Activated T-helper 2 cell treated with anti-CD3 and anti-CD28 coated beads, Interferon-gamma antibody, Interleukin-2, Interleukin-4, amounts not matched to agents 10 μg/mL and 5 μg/mL and 100 μg/mL, durations not matched to agents 14 hours and 24 hours and 36 hours (primary cell): ENCODE results near the gene CCNG2. TPM values are rescaled to one million over a fixed set of nuclear protein-coding genes. Genes with fewer than 3 reads are reported as not detected.
A peak's percentile ranks its signal among the peaks of the same experiment; 100 is the strongest.

Experiments used
- DNase-seq: peaks from one replicate; pipeline ENCODE4 v3.0.0; 2021; ENCODE audit warnings: low spot score
- H3K27ac Mint-ChIP-seq: one replicate; pipeline ENCODE4 v1.8.0; 2021; ENCODE audit warnings: mixed read lengths
- H3K27me3 Mint-ChIP-seq: one replicate; pipeline ENCODE4 v1.8.0; 2021; ENCODE audit warnings: low read depth, mixed read lengths
- H3K36me3 Mint-ChIP-seq: one replicate; pipeline ENCODE4 v1.8.0; 2021; ENCODE audit warnings: low read depth, mixed read lengths
- H3K4me1 Mint-ChIP-seq: one replicate; pipeline ENCODE4 v1.8.0; 2021; ENCODE audit warnings: low read depth, mixed read lengths
- H3K4me3 Mint-ChIP-seq: one replicate; pipeline ENCODE4 v1.8.0; 2021; ENCODE audit warnings: low read depth, mild to moderate bottlenecking, moderate library complexity, mixed read lengths
- H3K9me3 Mint-ChIP-seq: one replicate; pipeline ENCODE4 v1.8.0; 2021; ENCODE audit warnings: mixed read lengths
- intact Hi-C: fragments of 100-400 bp; cut with micrococcal nuclease; formaldehyde crosslinking; loops from one replicate; pipeline ENCODE4 v1.15.1; 2023
- total RNA-seq: library from RNA; stranded (reverse); gene quantifications from 2 replicates; pipeline ENCODE4 v1.2.3, GENCODE V29; 2022

Gene CCNG2
- total RNA-seq, 1 donor from 2014 or later = 34.3 TPM

GRCh38 chr4:77201857-77202256, 44.9 kb downstream of the CCNG2 start:
- H3K27me3 Mint-ChIP-seq = peaks cover 17% of the 10 kb centered on the region
- DNase-seq = no peak
- H3K9me3 Mint-ChIP-seq = no peaks in the 10 kb centered on the region
- intact Hi-C loops = loop anchor here (10.0 kb wide), 1 partner anchor 687 kb away; no protein-coding TSS in a partner anchor
- H3K4me1 Mint-ChIP-seq = peaks cover 31% of the 10 kb centered on the region
- H3K27ac Mint-ChIP-seq = peak overlapping the region; percentile 2
- no peaks in the 10 kb centered on the region for H3K36me3 Mint-ChIP-seq
- no peak overlapping the region for H3K4me3 Mint-ChIP-seq

GRCh38 chr4:77202491-77202890, 45.5 kb downstream of the CCNG2 start:
- Mint-ChIP-seq H3K27ac (no peak overlapping the region), H3K9me3 (no peaks in the 10 kb centered on the region), H3K36me3 (no peaks in the 10 kb centered on the region), H3K4me3 (no peak overlapping the region), H3K27me3 (peaks cover 17% of the 10 kb centered on the region), H3K4me1 (peaks cover 25% of the 10 kb centered on the region)
- intact Hi-C loops = loop anchor here (10.0 kb wide), 1 partner anchor 688 kb away; no protein-coding TSS in a partner anchor
- DNase-seq = no peak

- H3K4me1 Mint-ChIP-seq = peaks cover 21% of the 10 kb centered on the region
- peak; percentile 55 for DNase-seq
- no peaks in the 10 kb centered on the region for H3K36me3 Mint-ChIP-seq
- no peaks in the 10 kb centered on the region for H3K9me3 Mint-ChIP-seq
- no peak overlapping the region for H3K27ac Mint-ChIP-seq
- peaks cover 16% of the 10 kb centered on the region for H3K27me3 Mint-ChIP-seq
- intact Hi-C loops = loop anchor here (1.0 to 10.0 kb wide), 5 partner anchors 9 to 689 kb away; no protein-coding TSS in a partner anchor
- no peak overlapping the region for H3K4me3 Mint-ChIP-seq
Measured at GRCh38 chr4:77203380-77204197, 46.6 kb downstream of the CCNG2 start.

GRCh38 chr4:77204621-77205020, 47.6 kb downstream of the CCNG2 start:
- Mint-ChIP-seq H3K36me3 (no peaks in the 10 kb centered on the region), H3K27ac (no peak overlapping the region), H3K27me3 (peaks cover 16% of the 10 kb centered on the region), H3K9me3 (no peaks in the 10 kb centered on the region), H3K4me3 (no peak overlapping the region), H3K4me1 (peaks cover 21% of the 10 kb centered on the region)
- DNase-seq = no peak
- intact Hi-C loops = loop anchor here (10.0 kb wide), 1 partner anchor 690 kb away; no protein-coding TSS in a partner anchor

- intact Hi-C loops = loop anchor here (10.0 kb wide), 1 partner anchor 694 kb away; no protein-coding TSS in a partner anchor
- no peak overlapping the region for H3K27ac Mint-ChIP-seq
Measured at GRCh38 chr4:77209012-77209411, 52.0 kb downstream of the CCNG2 start.

GRCh38 chr4:77209936-77210335, 52.9 kb downstream of the CCNG2 start:
- intact Hi-C loops = loop anchor here (10.0 kb wide), 1 partner anchor 695 kb away; no protein-coding TSS in a partner anchor
- Mint-ChIP-seq H3K9me3 (no peaks in the 10 kb centered on the region), H3K27me3 (peaks cover 26% of the 10 kb centered on the region), H3K4me1 (no peaks in the 10 kb centered on the region), H3K27ac (no peak overlapping the region), H3K36me3 (no peaks in the 10 kb centered on the region), H3K4me3 (no peak overlapping the region)
- DNase-seq = no peak

More at GRCh38 chr4:77209012-77209411, 52.0 kb downstream of the CCNG2 start:
- H3K27me3 Mint-ChIP-seq = peaks cover 20% of the 10 kb centered on the region
- H3K9me3 Mint-ChIP-seq = no peaks in the 10 kb centered on the region
- no peaks in the 10 kb centered on the region for H3K36me3 Mint-ChIP-seq
- H3K4me3 Mint-ChIP-seq = no peak overlapping the region
- no peak for DNase-seq
- H3K4me1 Mint-ChIP-seq = no peaks in the 10 kb centered on the region

GRCh38 chr4:77215107-77215506, 58.1 kb downstream of the CCNG2 start:
- Mint-ChIP-seq H3K27ac (no peak overlapping the region), H3K27me3 (peaks cover 27% of the 10 kb centered on the region), H3K9me3 (no peaks in the 10 kb centered on the region), H3K36me3 (no peaks in the 10 kb centered on the region), H3K4me3 (no peak overlapping the region), H3K4me1 (no peaks in the 10 kb centered on the region)
- intact Hi-C loops = no loop called here
- no peak for DNase-seq

GRCh38 chr4:77217526-77217925, 60.5 kb downstream of the CCNG2 start:
- no peak overlapping the region for H3K4me3 Mint-ChIP-seq
- intact Hi-C loops = no loop called here
- no peak for DNase-seq
- no peaks in the 10 kb centered on the region for H3K9me3 Mint-ChIP-seq
- no peaks in the 10 kb centered on the region for H3K36me3 Mint-ChIP-seq
- no peak overlapping the region for H3K27ac Mint-ChIP-seq
- peaks cover 33% of the 10 kb centered on the region for H3K27me3 Mint-ChIP-seq
- H3K4me1 Mint-ChIP-seq = no peaks in the 10 kb centered on the region

- peaks cover 39% of the 10 kb centered on the region for H3K27me3 Mint-ChIP-seq
Measured at GRCh38 chr4:77219266-77219665, 62.3 kb downstream of the CCNG2 start.

More at GRCh38 chr4:77219266-77219665, 62.3 kb downstream of the CCNG2 start:
- intact Hi-C loops = no loop called here
- Mint-ChIP-seq H3K4me1 (no peaks in the 10 kb centered on the region), H3K27ac (no peak overlapping the region), H3K36me3 (no peaks in the 10 kb centered on the region), H3K9me3 (no peaks in the 10 kb centered on the region), H3K4me3 (no peak overlapping the region)
- no peak for DNase-seq

Other genes starting within 250 kb of the CCNG2 start
- gene SEPTIN11, start 207.5 kb upstream of the CCNG2 start, total RNA-seq = 7.9 and 9.2 TPM in 2 replicates
- gene CCNI, start 81.2 kb upstream of the CCNG2 start, total RNA-seq = 321 and 330 TPM in 2 replicates